ENCODE data around the gene HPGDS.
"Not testable (repeated sequence)": the region's sequence is repeated elsewhere in the genome, so short reads cannot be mapped to it uniquely, and the experiment has no call there.

Gene HPGDS

DNA sequence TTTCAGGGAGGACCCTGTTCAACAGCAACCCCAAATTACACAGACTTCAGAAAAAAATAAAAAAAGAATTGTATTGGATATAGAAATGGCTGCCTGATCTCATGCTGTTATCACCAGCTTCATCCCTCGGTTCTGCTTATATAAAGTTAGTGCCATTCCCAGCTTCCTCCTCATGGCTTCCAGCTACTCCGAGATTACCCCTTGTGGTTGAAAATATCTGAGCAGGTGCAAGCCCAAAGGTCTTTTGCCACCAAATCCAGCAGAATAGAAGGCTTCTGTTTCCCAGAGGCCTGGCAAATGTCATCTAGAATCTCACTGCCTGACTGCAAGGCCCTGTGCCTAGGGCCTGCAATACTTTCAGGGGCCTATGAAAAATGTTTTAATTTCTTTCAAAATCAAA is 13.8 kb upstream of the HPGDS start:
- DNase-seq, result no peak

DNA sequence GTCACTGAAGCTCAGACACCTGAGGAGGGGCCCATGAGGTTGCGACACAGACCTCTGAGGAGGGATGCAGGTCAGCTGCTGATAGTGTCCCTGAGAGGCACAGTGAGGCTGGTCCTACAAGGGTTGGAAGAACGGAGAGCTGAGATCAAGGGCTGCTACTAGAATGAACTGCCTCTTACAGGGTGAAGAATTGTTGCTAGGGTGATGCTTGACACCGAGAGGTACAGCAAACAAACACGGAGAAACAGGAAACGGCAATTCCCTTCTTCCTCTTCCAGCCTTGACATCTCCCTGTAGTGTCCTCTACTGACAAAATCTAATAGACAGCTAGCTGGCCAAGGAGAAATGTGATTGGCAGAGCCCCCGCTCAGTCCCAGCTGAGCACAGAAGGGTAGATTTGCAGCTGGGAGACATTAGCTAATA is 11.8 kb upstream of the HPGDS start:
- DNase-seq, result peak in 2 of 3 experiments; percentile 41 to 60

DNA sequence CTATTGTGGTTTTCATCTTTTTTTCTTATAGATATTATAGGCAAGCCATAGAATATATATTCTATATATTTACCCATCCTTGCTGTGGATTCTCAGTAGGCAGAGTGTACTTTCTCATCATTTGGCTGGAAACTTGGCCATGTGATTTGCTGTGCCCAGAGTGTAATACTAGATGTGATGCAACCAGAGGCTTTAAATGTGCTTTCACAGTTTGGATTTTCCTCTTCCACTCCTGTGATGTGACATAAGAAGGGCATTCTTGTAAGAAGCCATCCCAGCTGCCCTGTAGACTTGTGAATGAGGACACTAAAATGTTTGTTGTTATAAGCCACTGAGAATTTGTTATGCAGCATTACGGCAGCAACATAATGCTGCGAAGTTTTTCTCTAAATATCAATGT is 10.4 kb upstream of the HPGDS start:
- no peak for DNase-seq

- no peak for DNase-seq
Measured at GRCh38 chr4:94352163-94352562, 9.5 kb upstream of the HPGDS start.

GRCh38 chr4:94351319-94351718 is 8.7 kb upstream of the HPGDS start:
- no peak for DNase-seq

GRCh38 chr4:94350095-94350494 is 7.5 kb upstream of the HPGDS start:
- DNase-seq, result no peak

- no peak for DNase-seq
Measured at GRCh38 chr4:94349193-94349592, 6.6 kb upstream of the HPGDS start.

- no peak for DNase-seq
Measured at GRCh38 chr4:94348666-94349065, 6.0 kb upstream of the HPGDS start.

DNA sequence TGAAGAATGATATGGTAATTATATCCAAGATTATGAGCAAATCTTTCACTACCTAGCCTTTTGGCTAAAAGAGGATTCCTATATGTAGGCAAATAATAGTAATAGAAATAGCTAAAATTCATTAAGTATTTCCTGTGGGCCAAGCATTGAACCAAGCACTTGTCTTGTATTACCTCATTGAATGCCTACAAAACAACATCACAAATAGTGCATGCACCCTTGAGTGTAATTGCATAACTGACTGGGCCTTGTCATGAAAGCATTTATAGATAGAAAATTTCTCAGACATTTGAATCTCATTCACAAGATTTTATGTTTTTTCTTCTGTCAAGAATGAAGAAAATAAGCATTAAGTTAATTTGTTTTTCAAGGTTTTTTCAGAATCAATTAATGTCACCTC is 3.9 kb upstream of the HPGDS start:
- DNase-seq, result no peak

- DNase-seq, result no peak
Measured at GRCh38 chr4:94345969-94346368, 3.3 kb upstream of the HPGDS start.

GRCh38 chr4:94345266-94345665 is 2.6 kb upstream of the HPGDS start:
- no peak for DNase-seq

GRCh38 chr4:94344457-94344856 is 1.8 kb upstream of the HPGDS start:
- no peak for DNase-seq

DNA sequence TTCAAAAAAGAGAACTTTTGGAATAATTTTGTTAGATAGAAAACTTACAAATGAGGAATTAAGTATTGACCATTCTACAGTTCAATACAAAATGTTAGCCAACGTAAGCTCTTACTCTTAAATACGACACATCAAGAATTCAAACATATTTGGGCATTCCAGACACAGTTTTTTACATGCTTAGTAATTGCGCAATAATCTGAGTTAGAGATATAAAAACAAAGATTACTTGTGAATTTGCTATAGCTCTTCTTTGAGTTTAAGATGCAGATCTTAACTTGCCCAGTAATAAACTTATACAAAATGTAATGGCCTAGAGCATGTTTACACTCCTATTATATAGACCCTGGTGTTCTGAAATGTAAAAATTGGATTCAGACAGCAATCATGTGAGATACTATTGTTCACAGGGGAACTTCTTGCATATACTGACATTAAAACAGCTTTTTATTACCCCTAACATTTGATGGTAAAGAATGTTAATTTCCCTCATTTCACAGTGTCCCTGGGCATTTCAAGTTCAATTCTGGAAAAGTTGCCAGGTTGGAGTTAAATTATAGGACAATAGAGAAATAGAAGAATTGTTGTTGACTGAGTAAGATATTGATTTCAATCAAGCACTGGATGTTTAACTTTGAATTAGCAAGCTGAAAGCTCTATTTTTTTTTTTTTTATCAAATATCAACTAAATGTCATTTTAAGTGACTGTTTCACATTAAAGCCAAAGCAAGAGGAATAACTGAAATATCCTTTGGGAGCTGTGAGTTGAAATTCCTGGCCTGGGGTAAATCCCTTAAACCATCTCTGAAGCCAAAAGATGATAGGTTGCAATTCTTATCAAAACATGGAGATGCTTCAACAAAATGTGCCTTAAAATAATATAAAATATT is 910 bp downstream of the HPGDS start:
- DNase-seq, result no peak

- no peak for DNase-seq
Measured at GRCh38 chr4:94339779-94340178, 2.9 kb downstream of the HPGDS start.

- DNase-seq, result no peak
Measured at GRCh38 chr4:94338681-94339351, 3.8 kb downstream of the HPGDS start.

GRCh38 chr4:94336791-94337190 is 5.8 kb downstream of the HPGDS start:
- DNase-seq, result not testable (repeated sequence)

DNA sequence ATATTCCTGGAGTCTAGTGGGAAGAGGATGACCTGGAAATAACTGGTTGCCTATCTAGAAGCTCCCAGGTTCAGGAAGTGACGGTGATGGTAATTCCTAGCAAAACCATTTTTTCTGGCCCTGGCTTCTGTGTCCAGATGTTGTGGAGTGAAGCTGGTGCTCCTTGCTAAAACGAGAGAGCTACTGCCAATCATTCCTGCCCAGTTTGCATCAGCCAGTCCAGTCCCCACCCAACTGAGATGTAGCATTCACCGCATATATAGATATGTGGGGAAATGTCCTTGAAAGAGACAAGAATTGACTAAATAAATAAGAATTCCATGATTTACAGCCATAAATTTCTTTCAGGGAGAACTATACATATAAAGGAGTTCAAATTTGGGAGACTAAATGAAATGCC is 6.3 kb downstream of the HPGDS start:
- DNase-seq, result no peak

GRCh38 chr4:94334962-94335361 is 7.7 kb downstream of the HPGDS start:
- DNase-seq, result no peak

- DNase-seq, result no peak
Measured at GRCh38 chr4:94334476-94334875, 8.2 kb downstream of the HPGDS start.

DNA sequence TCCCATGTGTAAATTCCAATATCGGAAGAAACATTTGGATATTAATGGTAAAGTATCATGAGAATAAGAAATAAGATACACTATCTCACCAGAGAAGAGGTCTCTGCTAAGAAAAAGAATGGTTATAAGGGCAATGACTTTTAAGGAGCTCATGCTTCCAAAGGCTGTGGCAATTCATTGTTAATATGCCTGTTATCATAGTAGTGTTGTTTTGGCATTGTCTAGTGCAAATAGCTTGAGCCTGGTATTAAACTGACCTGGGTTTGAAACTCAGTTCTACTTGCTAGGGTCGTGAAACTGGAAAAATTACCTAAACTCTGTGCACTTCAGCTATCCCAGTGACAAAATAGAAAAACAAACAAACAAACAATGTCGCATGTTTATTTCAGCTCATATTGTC is 8.8 kb downstream of the HPGDS start:
- no peak for DNase-seq

DNA sequence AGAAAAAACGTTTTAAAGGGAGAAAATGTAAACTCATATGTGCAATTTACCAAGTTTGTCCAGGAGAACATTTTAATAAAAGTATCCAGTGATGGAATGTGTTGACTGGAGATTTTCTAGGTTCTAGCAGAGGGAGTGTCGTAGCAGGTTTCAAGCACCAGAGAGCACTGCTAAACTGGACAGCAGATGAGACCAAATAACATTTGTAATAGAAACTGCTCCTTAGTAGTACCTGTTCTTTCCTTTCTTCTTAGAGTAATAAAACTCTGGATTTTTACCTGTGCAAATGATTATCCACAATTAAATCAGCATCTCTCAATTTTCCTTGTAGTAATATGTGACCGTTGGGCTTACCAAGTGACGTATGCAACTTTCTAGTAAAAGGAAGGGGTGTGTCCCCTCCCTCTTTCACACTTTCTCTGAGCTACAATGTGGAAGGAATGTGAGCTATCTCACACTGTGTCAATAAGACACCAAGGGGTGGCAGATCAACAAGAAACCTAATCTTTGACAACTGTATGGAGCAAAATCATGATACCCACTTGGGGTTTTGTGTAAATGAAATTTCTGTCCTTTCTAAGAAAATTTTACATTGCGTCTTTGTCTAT is 9.5 kb downstream of the HPGDS start:
- no peak for DNase-seq

DNA sequence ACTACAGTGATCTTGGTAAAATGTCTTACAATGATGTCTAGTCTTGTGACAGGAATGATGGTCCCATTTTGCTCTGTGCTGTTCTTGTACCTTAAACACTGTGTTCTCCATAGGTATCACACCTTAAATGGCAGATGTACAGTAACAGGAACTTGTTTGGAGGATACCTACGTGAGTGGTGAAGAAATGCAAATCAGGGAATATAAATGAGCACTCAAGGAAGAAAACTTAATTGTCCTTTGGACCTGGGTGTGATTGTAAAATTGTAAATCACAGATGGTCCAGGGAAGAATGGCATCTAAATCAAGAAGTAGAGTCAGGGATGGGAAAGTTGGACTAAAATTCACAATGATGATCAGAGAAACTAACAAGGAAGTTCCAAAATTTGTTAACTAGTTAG is 12.7 kb downstream of the HPGDS start:
- no peak for DNase-seq

DNA sequence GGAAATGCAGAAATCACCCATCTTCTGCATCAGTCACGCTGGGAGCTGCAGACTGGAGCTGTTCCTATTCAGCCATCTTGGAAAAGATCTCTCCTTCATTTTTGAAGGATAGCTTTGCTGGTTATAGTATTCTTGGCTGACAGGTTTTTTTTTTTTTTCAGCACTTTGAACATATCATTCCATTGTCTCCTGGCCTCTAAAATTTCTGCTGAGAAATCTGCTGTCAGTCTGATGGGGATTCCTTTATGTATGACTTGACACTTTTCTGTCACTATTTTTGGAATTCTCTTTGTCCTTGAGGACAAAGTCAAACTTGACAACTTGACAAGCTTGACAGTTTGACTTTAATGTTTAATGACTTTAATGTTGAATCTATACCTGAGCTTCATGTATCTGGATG is 16.8 kb downstream of the HPGDS start:
- DNase-seq, result no peak

GRCh38 chr4:94319927-94320326 is 22.7 kb downstream of the HPGDS start:
- not testable (repeated sequence) for DNase-seq
